ENCODE measurements around the gene GALNTL6. TPM values are rescaled to one million over a fixed set of nuclear protein-coding genes. Genes with fewer than 3 reads are reported as not detected.

Gene GALNTL6
- total and polyA plus RNA-seq, 2 donors (not counting 1 experiment from before 2014, with no cell fraction given): 0.99 to 1.1 TPM

DNA sequence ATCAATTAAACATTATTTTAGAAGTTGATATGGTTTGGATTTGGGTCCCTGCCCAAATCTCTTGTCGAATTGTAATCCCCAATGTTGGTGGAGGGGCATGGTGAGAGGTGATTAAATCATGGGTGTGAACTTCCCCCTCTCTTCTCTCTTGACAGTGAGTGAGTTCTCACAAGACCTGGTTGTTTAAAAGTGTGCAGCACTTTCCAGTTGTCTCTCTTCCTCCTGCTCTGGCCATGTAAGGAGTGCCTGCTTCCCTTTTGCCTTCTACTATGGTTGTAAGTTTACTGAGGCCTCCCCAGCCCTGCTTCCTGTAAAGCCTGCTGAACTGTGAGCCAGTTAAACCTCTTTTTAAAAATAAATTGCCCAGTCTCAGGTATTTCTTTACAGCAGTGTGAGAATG is 141.4 kb downstream of the GALNTL6 start:
- ATAC-seq (ENCODE audit: low read depth) (no peak), DNase-seq (no peak)
- Histone ChIP-seq H4K20me1 (ENCODE audit: control insufficient read depth, insufficient read depth, low read length, poor library complexity, severe bottlenecking) (no peaks in the 10 kb centered on the region), H3K4me1 (ENCODE audit: control insufficient read depth in 2 of 2, insufficient read depth in 2 of 2, low read length in 2 of 2) (no peaks in the 10 kb centered on the region), H3K9ac (ENCODE audit: low read length) (no peak overlapping the region), H3K27me3 (replicated peaks in 1 of 4; ENCODE audit: control extremely low read depth in 1 of 4, control insufficient read depth in 3 of 4, insufficient read depth in 4 of 4, low read length in 3 of 4) (no peaks in the 10 kb centered on the region), H3K27ac (ENCODE audit: low read length in 2 of 2) (no peak overlapping the region), H3K4me3 (ENCODE audit: control extremely low read depth in 1 of 5, extremely low read depth in 1 of 5, insufficient read depth in 1 of 5, low read depth in 2 of 5, low read length in 4 of 5) (no peak overlapping the region), H2AFZ (ENCODE audit: insufficient read depth, low read depth, low read length, poor library complexity, severe bottlenecking) (no peak overlapping the region), H3K79me2 (ENCODE audit: control insufficient read depth, insufficient read depth, low read length) (no peaks in the 10 kb centered on the region), H3K36me3 (replicated peaks in 1 of 2; ENCODE audit: control extremely low read depth in 1 of 2, control insufficient read depth in 1 of 2, extremely low read depth in 1 of 2, insufficient read depth in 2 of 2, low read length in 1 of 2) (no peaks in the 10 kb centered on the region), H3K9me3 (ENCODE audit: control extremely low read depth in 1 of 3, control insufficient read depth in 2 of 3, insufficient read depth in 1 of 3, low read length in 2 of 3) (no peaks in the 10 kb centered on the region), H3K4me2 (replicated peaks; ENCODE audit: low read depth, low read length, poor library complexity, severe bottlenecking) (no peak overlapping the region)
- Mint-ChIP-seq H3K4me1 (no peaks in the 10 kb centered on the region), H3K27ac (no peak overlapping the region), H3K9me3 (ENCODE audit: insufficient read depth) (no peaks in the 10 kb centered on the region), H3K4me3 (no peak overlapping the region), H3K27me3 (no peaks in the 10 kb centered on the region)
- WGBS (ENCODE audit: insufficient coverage): no CpG with 5 or more reads among the region's 1 CpG
- intact Hi-C loops (cut with micrococcal nuclease): no loop called here
- POLR2A ChIA-PET: no interaction called here
- TF ChIP-seq, protein P1, sequence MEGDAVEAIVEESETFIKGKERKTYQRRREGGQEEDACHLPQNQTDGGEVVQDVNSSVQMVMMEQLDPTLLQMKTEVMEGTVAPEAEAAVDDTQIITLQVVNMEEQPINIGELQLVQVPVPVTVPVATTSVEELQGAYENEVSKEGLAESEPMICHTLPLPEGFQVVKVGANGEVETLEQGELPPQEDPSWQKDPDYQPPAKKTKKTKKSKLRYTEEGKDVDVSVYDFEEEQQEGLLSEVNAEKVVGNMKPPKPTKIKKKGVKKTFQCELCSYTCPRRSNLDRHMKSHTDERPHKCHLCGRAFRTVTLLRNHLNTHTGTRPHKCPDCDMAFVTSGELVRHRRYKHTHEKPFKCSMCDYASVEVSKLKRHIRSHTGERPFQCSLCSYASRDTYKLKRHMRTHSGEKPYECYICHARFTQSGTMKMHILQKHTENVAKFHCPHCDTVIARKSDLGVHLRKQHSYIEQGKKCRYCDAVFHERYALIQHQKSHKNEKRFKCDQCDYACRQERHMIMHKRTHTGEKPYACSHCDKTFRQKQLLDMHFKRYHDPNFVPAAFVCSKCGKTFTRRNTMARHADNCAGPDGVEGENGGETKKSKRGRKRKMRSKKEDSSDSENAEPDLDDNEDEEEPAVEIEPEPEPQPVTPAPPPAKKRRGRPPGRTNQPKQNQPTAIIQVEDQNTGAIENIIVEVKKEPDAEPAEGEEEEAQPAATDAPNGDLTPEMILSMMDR (IDR thresholded peaks at IDR 0.05): no peak
- no peak for TF ChIP-seq EZH2 (IDR thresholded peaks at IDR 0.05; ENCODE audit: borderline replicate concordance, insufficient read depth, low read depth, low read length, poor library complexity, severe bottlenecking)
- CTCF ChIA-PET: no interaction called here

DNA sequence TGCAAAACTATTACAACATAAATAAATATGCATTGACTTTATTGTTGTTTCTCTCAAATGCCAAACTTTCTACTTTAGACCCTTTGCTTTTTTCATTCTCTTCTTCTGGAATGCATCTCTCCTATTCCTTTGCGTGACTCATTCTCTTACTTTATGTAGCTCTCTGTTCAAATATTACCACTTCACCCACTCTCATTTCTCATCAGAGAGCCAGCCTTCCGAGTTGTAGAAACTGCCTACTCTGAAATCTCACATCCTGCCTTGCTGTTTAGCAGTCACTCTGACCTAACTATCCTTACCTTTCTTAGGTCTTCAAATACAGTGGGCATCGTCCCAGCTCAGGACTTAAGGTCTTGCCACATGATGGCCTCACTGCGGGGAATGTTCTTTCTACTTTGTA is 143.5 kb downstream of the GALNTL6 start:
- no peaks in the 10 kb centered on the region for H3K27me3 ChIP-seq (replicated peaks in 1 of 4; ENCODE audit: control extremely low read depth in 1 of 4, control insufficient read depth in 3 of 4, insufficient read depth in 4 of 4, low read length in 3 of 4)
- no peak overlapping the region for H3K4me3 ChIP-seq (ENCODE audit: control extremely low read depth in 1 of 5, extremely low read depth in 1 of 5, insufficient read depth in 1 of 5, low read depth in 2 of 5, low read length in 4 of 5)
- H3K27ac ChIP-seq (ENCODE audit: low read length in 2 of 2): no peak overlapping the region
- no peaks in the 10 kb centered on the region for H3K27me3 Mint-ChIP-seq
- 98% methylated on average over 4 of the region's 4 CpGs for WGBS (ENCODE audit: insufficient coverage)
- TF ChIP-seq EZH2 (IDR thresholded peaks at IDR 0.05; ENCODE audit: borderline replicate concordance, insufficient read depth, low read depth, low read length, poor library complexity, severe bottlenecking): no peak
- TF ChIP-seq, protein P1 (IDR thresholded peaks at IDR 0.05): no peak
- no peaks in the 10 kb centered on the region for H3K36me3 ChIP-seq (replicated peaks in 1 of 2; ENCODE audit: control extremely low read depth in 1 of 2, control insufficient read depth in 1 of 2, extremely low read depth in 1 of 2, insufficient read depth in 2 of 2, low read length in 1 of 2)
- H3K79me2 ChIP-seq (ENCODE audit: control insufficient read depth, insufficient read depth, low read length): no peaks in the 10 kb centered on the region
- intact Hi-C loops (cut with micrococcal nuclease): no loop called here
- no peaks in the 10 kb centered on the region for H3K4me1 Mint-ChIP-seq
- ATAC-seq (ENCODE audit: low read depth) (no peak), DNase-seq (no peak)
- CTCF ChIA-PET: no interaction called here
- POLR2A ChIA-PET: no interaction called here
- no peak overlapping the region for H3K4me2 ChIP-seq (replicated peaks; ENCODE audit: low read depth, low read length, poor library complexity, severe bottlenecking)
- H3K9ac ChIP-seq (ENCODE audit: low read length): no peak overlapping the region
- H3K4me3 Mint-ChIP-seq: no peak overlapping the region
- H2AFZ ChIP-seq (ENCODE audit: insufficient read depth, low read depth, low read length, poor library complexity, severe bottlenecking): no peak overlapping the region
- H4K20me1 ChIP-seq (ENCODE audit: control insufficient read depth, insufficient read depth, low read length, poor library complexity, severe bottlenecking): no peaks in the 10 kb centered on the region
- no peaks in the 10 kb centered on the region for H3K9me3 ChIP-seq (ENCODE audit: control extremely low read depth in 1 of 3, control insufficient read depth in 2 of 3, insufficient read depth in 1 of 3, low read length in 2 of 3)
- no peak overlapping the region for H3K27ac Mint-ChIP-seq
- no peaks in the 10 kb centered on the region for H3K4me1 ChIP-seq (ENCODE audit: control insufficient read depth in 2 of 2, insufficient read depth in 2 of 2, low read length in 2 of 2)
- H3K9me3 Mint-ChIP-seq (ENCODE audit: insufficient read depth): no peaks in the 10 kb centered on the region
